Stomach (tissue), 9 donors: ENCODE measurements around the gene CFI. TPM values are rescaled to one million over a fixed set of nuclear protein-coding genes. Genes with fewer than 3 reads are reported as not detected.

Source experiments
- DNase-seq, 2 donors: peaks; one replicate each; pipeline versions ENCODE4 v3.0.0 to v3.0.0-alpha.2; 2013 to 2019
- H3K27ac ChIP-seq, 5 donors: fragments of 200-600 bp in 4 of 5; sonication (generic) in 4 of 5; one replicate each; pipeline ENCODE4 v1.5.1; 2013 to 2019; ENCODE audit warnings: mild to moderate bottlenecking in 1 of 5, moderate library complexity in 1 of 5
- H3K27me3 ChIP-seq, 3 donors: fragments of 200-600 bp; sonication (generic); one replicate each; pipeline ENCODE4 v1.5.1; 2017 to 2019; ENCODE audit warnings: mixed run types in 1 of 3
- H3K36me3 ChIP-seq, 4 donors: fragments of 200-600 bp; sonication (generic); 1 replicate in 3 of 4; 2 replicates in 1 of 4; pipeline ENCODE4 v1.5.1; 2016 to 2019
- H3K4me1 ChIP-seq, 4 donors: fragments of 200-600 bp; sonication (generic); one replicate each; pipeline ENCODE4 v1.5.1; 2016 to 2019
- H3K4me3 ChIP-seq, 4 donors: fragments of 200-600 bp; sonication (generic) in 3 of 4; one replicate each; pipeline ENCODE4 v1.5.1; 2016 to 2019; ENCODE audit warnings: mild to moderate bottlenecking in 1 of 4
- H3K9me3 ChIP-seq, 4 donors: fragments of 200-600 bp; sonication (generic); one replicate each; pipeline ENCODE4 v1.5.1; 2016 to 2019
- EP300 ChIP-seq: sonication (generic); formaldehyde crosslinking; IDR thresholded peaks from one replicate; pipeline ENCODE4 v1.6.1; 2017; ENCODE audit warnings: antibody characterized with exemption
- POLR2A ChIP-seq, 4 donors: fragments of 450-650 bp; IDR thresholded peaks; one replicate each; pipeline ENCODE4 v1.6.1; 2016; ENCODE audit warnings: antibody characterized with exemption in 4 of 4, control low read depth in 2 of 4, mild to moderate bottlenecking in 1 of 4, moderate library complexity in 1 of 4
- POLR2AphosphoS5 ChIP-seq, 3 donors: sonication (generic); formaldehyde crosslinking; IDR thresholded peaks; one replicate each; pipeline ENCODE4 v1.6.1; 2016; ENCODE audit warnings: antibody characterized with exemption in 3 of 3
- WGBS, 5 donors: extraction: QIAGEN DNeasy Blood & Tissue Kit in 3 of 5; methylation state at CpG; one replicate each; pipeline versions ENCODE4 v1.1.5 to v1.1.7; 2013 to 2018; 5-methylcytosine and 5-hydroxymethylcytosine counted together
- intact Hi-C: fragments of 100-400 bp; cut with DNase I; formaldehyde crosslinking; loops from one replicate; pipeline ENCODE4 v1.15.1; 2023; ENCODE audit warnings: low total_unique reads
- polyA plus RNA-seq, 3 donors: library from polyadenylated mRNA; stranded (reverse); fragments of 200-250 nt; gene quantifications; one replicate each; pipeline ENCODE4 v1.2.3, GENCODE V29; 2013
- total RNA-seq, 5 donors: library from RNA; depleted of rRNA; stranded (reverse); fragments of >200 nt; gene quantifications; one replicate each; pipeline versions ENCODE4 v1.1.0 to v1.2.3, GENCODE V29; 2014 to 2016
- TF ChIP-seq, protein P1 (sequence below), 7 experiments: fragments of 450-650 bp in 4 of 7; fragments of 200-600 bp in 3 of 7; sonication (generic) in 3 of 7; IDR thresholded peaks; one replicate each; pipeline ENCODE4 v1.5.1; 2016 to 2019; ENCODE audit warnings: antibody characterized with exemption in 7 of 7, control low read depth in 2 of 7, mild to moderate bottlenecking in 1 of 7
- donor health status: healthy with polysubstance abuse.
- donor health status: Bipolar disorder and iron deficiency.
- donor health status: healthy.

The CFI gene
- total and polyA plus RNA-seq, 8 donors: 0.45 to 20.4 (median 7.7) TPM

DNA sequence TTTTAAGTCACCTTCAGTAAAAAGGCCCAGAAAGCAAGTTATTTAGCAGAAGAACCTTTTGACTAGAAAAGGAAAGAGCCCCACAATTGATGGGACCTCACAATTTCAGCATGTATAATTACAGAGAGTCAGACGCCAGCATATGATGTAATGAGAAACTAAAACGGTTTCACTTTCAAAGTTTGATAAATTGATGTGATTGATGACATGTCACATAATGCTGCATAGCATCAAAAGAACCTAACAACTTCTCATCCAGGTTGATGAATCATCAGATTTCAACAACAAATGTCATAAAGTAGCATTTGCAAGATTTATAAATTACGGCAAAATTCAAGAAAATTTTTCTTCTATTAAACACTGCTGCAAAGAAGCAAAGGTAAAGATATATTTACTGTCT is 9.9 kb upstream of the CFI start:
- no peaks in the 10 kb centered on the region for H3K9me3 ChIP-seq
- DNase-seq: no peak
- peaks cover 14 to 16% (median 15%) of the 10 kb centered on the region in 4 donors for H3K4me1 ChIP-seq
- TF ChIP-seq EP300 (no peak), POLR2AphosphoS5 (IDR thresholded peaks at IDR 0.05) (no peak), POLR2A (IDR thresholded peaks at IDR 0.05) (no peak)
- TF ChIP-seq, protein P1, sequence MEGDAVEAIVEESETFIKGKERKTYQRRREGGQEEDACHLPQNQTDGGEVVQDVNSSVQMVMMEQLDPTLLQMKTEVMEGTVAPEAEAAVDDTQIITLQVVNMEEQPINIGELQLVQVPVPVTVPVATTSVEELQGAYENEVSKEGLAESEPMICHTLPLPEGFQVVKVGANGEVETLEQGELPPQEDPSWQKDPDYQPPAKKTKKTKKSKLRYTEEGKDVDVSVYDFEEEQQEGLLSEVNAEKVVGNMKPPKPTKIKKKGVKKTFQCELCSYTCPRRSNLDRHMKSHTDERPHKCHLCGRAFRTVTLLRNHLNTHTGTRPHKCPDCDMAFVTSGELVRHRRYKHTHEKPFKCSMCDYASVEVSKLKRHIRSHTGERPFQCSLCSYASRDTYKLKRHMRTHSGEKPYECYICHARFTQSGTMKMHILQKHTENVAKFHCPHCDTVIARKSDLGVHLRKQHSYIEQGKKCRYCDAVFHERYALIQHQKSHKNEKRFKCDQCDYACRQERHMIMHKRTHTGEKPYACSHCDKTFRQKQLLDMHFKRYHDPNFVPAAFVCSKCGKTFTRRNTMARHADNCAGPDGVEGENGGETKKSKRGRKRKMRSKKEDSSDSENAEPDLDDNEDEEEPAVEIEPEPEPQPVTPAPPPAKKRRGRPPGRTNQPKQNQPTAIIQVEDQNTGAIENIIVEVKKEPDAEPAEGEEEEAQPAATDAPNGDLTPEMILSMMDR (IDR thresholded peaks at IDR 0.05): no peak
- 43 to 59% (median 51%) methylated on average over 3 of the region's 3 CpGs for WGBS, 5 donors
- H3K4me3 ChIP-seq: no peak overlapping the region
- intact Hi-C loops: loop anchor here (10.0 kb wide), 1 partner anchor 117 kb away; no protein-coding TSS in a partner anchor
- H3K27me3 ChIP-seq: no peaks in the 10 kb centered on the region
- no peak overlapping the region for H3K27ac ChIP-seq
- no peaks in the 10 kb centered on the region for H3K36me3 ChIP-seq

DNA sequence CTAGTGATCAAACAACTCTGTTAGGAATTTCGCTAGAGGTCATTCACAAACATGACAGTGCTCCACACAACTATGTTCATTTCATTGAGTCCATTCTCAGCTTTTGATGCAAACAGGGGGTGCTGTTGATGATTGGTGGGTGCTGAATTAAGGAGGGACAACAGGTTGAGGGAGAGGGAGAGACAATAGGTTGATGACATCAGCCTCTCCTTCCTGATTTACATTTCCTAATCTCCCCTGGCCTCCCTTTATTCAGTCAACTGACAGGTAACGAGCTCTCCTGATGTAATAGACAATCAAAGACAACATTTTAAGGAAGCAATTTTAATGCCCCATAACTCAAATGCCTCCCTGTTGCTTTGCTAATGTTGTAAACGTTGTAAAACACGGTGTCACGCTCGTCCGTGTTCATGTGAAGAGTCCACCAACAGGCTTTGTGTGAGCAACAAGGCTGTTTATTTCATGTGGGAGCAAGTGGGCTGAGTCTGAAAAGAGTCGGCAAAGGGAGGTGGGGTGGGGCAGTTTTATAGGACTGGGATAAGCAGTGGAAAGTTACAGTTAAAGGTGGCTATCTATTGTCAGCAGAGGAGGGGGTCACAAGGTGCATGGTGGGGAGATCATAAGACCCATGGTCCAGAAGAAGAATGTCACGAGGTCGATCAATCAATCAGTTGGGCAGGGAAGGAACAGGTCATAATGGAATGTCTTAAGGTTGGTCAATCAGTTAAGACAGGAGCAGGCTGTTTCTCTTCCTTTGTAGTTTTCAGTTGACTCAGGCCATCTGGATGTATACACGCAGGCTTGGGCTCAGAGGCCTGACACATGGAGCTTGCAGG is 9.0 kb upstream of the CFI start:
- H3K4me1 ChIP-seq: peaks cover 5 to 9% (median 6%) of the 10 kb centered on the region in 4 donors
- intact Hi-C loops: loop anchor here (10.0 kb wide), 1 partner anchor 116 kb away; no protein-coding TSS in a partner anchor
- TF ChIP-seq POLR2AphosphoS5 (IDR thresholded peaks at IDR 0.05): no peak
- WGBS, 5 donors: 60 to 70% (median 67%) methylated on average over 11 of the region's 11 CpGs
- H3K36me3 ChIP-seq: no peaks in the 10 kb centered on the region
- H3K27ac ChIP-seq: no peak overlapping the region
- H3K4me3 ChIP-seq: no peak overlapping the region
- H3K27me3 ChIP-seq: no peaks in the 10 kb centered on the region
- no peak for DNase-seq
- no peaks in the 10 kb centered on the region for H3K9me3 ChIP-seq

DNA sequence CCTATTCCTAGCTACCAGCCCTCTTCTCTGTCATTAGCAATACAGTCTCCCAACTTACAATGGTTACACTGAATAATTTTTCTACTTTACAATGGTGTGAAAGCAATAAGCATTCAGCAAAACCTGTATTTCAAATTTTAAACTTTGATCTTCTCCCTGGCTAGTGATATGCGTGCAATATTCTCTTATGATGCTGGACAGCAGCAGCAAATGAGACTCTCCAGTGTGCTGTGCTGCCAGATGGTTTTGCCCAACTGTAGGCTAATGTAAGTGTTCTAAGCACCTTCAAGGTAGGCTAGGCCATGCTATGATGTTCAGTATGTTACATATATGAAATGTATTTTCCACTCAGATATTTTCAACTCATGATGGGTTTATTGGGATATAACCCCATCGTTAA is 7.9 kb upstream of the CFI start:
- no peaks in the 10 kb centered on the region for H3K27me3 ChIP-seq
- TF ChIP-seq, protein P1 (IDR thresholded peaks at IDR 0.05): no peak
- no peak for TF ChIP-seq POLR2AphosphoS5 (IDR thresholded peaks at IDR 0.05)
- no peak for TF ChIP-seq EP300
- TF ChIP-seq POLR2A (IDR thresholded peaks at IDR 0.05): no peak
- H3K4me1 ChIP-seq: peaks cover 2 to 6% (median 3%) of the 10 kb centered on the region in 4 donors
- H3K4me3 ChIP-seq: no peak overlapping the region
- no peak for DNase-seq
- H3K36me3 ChIP-seq: no peaks in the 10 kb centered on the region
- no peak overlapping the region for H3K27ac ChIP-seq
- intact Hi-C loops: loop anchor here (10.0 kb wide), 1 partner anchor 115 kb away; no protein-coding TSS in a partner anchor
- 94 to 98% (median 95%) methylated on average over 2 of the region's 2 CpGs for WGBS, 5 donors
- no peaks in the 10 kb centered on the region for H3K9me3 ChIP-seq

DNA sequence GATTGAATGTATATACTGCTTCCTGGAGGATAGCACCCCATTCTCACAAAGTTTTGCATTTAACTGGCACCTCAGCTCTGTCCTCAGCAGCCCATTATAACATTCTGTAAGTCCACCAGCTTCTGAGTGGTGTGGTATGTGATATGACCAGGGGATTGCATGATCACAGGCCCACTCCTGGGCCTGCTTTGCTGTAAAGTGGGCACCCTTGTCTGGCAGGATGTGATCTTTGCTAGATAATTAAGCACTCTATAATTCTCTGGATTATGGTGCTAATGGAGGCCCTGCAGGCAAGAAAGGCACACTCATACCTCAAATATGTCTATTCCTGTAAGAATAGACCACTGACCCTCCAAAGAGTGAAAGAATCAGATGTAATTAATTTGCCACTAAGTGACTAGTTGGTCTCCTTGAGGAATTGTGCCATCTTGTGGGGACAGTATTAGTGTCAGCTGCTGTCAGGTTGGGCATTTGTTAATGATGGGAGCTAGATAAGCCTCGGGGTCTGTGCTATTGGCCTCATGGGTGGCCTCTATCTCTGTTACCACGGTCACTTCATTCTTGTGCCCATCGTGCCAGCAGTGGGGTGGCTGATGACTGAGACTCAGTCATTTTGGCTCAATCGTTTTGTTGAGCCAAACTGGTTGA is 2.2 kb upstream of the CFI start:
- peak in 1 of 2 donors; percentile 59 for DNase-seq
- TF ChIP-seq, protein P1 (IDR thresholded peaks at IDR 0.05): peak in 1 of 7 experiments; percentile 28
- TF ChIP-seq EP300: no peak
- H3K27ac ChIP-seq: no peak overlapping the region
- no peaks in the 10 kb centered on the region for H3K36me3 ChIP-seq
- no peaks in the 10 kb centered on the region for H3K9me3 ChIP-seq
- no peaks in the 10 kb centered on the region for H3K27me3 ChIP-seq
- intact Hi-C loops: no loop called here
- no peak overlapping the region for H3K4me3 ChIP-seq
- WGBS, 5 donors: 15 to 32% (median 24%) methylated on average over 4 of the region's 4 CpGs
- peaks cover 0 to 16% (median 0%) of the 10 kb centered on the region in 4 donors for H3K4me1 ChIP-seq
